ENCODE measurements around the gene FAXDC2.

Gene FAXDC2

GRCh38 chr5:154801083-154801482 lies 49.3 kb downstream of the FAXDC2 start:
- TF ChIP-seq CTCF (IDR thresholded peaks at IDR 0.05) = no peak
- no peak overlapping the region for H3K27ac ChIP-seq
- H3K9me3 ChIP-seq = no peaks in the 10 kb centered on the region
- H3K36me3 ChIP-seq = peaks cover 93% of the 10 kb centered on the region
- no peaks in the 10 kb centered on the region for H3K27me3 ChIP-seq
- no peaks in the 10 kb centered on the region for H3K4me1 ChIP-seq (ENCODE audit: control insufficient read depth in 1 of 2, insufficient read depth in 1 of 2, low read depth in 1 of 2, low read length in 1 of 2)
- H3K4me3 ChIP-seq (ENCODE audit: low read depth in 1 of 2, low read length in 1 of 2) = no peak overlapping the region

GRCh38 chr5:154800582-154800981 lies 49.8 kb downstream of the FAXDC2 start:
- Histone ChIP-seq H3K27ac (no peak overlapping the region), H3K27me3 (no peaks in the 10 kb centered on the region), H3K4me1 (ENCODE audit: control insufficient read depth in 1 of 2, insufficient read depth in 1 of 2, low read depth in 1 of 2, low read length in 1 of 2) (no peaks in the 10 kb centered on the region), H3K36me3 (peaks cover 88% of the 10 kb centered on the region), H3K4me3 (ENCODE audit: low read depth in 1 of 2, low read length in 1 of 2) (no peak overlapping the region), H3K9me3 (no peaks in the 10 kb centered on the region)
- no peak for TF ChIP-seq CTCF (IDR thresholded peaks at IDR 0.05)

DNA sequence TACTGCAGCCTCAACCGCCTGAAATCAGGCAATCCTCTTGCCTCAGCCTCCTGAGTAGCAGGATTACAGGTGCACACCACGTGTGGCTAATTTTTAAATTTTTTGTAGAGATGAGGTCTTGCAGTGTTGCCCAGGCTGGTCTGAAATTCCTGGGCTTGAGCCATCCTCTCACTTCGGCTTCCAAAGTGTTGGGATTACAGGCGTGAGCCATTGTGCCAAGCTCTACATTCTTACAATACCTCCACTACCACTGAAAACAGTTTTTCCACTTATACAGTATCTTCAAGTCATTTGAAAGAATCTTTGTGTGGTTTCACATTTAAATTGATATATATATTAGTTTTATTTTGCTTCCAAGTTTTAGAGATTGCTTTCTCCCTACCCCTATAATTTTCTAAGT lies 52.6 kb downstream of the FAXDC2 start:
- Histone ChIP-seq H3K27ac (no peak overlapping the region), H3K4me1 (ENCODE audit: control insufficient read depth in 1 of 2, insufficient read depth in 1 of 2, low read depth in 1 of 2, low read length in 1 of 2) (peaks cover 0 to 4% of the 10 kb centered on the region in 2 experiments), H3K9me3 (no peaks in the 10 kb centered on the region), H3K27me3 (no peaks in the 10 kb centered on the region), H3K4me3 (ENCODE audit: low read depth in 1 of 2, low read length in 1 of 2) (no peak overlapping the region), H3K36me3 (peaks cover 86% of the 10 kb centered on the region)
- no peak for TF ChIP-seq CTCF (IDR thresholded peaks at IDR 0.05)

DNA sequence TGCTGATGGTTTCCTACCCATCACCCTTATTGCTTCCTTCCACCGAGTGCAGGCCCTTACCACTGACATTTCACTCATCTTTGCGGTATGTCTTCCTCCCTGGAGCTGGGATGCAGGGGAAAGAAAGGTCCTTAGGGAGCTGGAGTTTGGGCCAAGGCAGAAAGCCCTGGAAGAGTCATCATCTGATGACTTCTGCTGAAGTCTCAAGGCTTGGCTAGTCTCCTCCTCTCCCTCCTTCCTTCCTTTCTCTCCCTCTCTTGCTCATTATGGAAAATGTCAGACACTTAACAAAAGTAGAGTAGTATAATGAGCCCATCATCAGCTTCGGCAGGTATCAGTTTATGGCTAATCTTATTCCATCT lies 55.2 kb downstream of the FAXDC2 start:
- no peak for TF ChIP-seq CTCF (IDR thresholded peaks at IDR 0.05)
- peaks cover 0 to 10% of the 10 kb centered on the region in 2 experiments for H3K4me1 ChIP-seq (ENCODE audit: control insufficient read depth in 1 of 2, insufficient read depth in 1 of 2, low read depth in 1 of 2, low read length in 1 of 2)
- H3K9me3 ChIP-seq = no peaks in the 10 kb centered on the region
- H3K27me3 ChIP-seq = no peaks in the 10 kb centered on the region
- H3K36me3 ChIP-seq = peaks cover 82% of the 10 kb centered on the region
- no peak overlapping the region for H3K27ac ChIP-seq
- H3K4me3 ChIP-seq (ENCODE audit: low read depth in 1 of 2, low read length in 1 of 2) = no peak overlapping the region

GRCh38 chr5:154794525-154795234 lies 55.7 kb downstream of the FAXDC2 start:
- H3K27ac ChIP-seq = no peak overlapping the region
- no peak overlapping the region for H3K4me3 ChIP-seq (ENCODE audit: low read depth in 1 of 2, low read length in 1 of 2)
- H3K27me3 ChIP-seq = no peaks in the 10 kb centered on the region
- TF ChIP-seq CTCF (IDR thresholded peaks at IDR 0.05) = no peak
- H3K36me3 ChIP-seq = peaks cover 80% of the 10 kb centered on the region
- no peaks in the 10 kb centered on the region for H3K9me3 ChIP-seq
- H3K4me1 ChIP-seq (ENCODE audit: control insufficient read depth in 1 of 2, insufficient read depth in 1 of 2, low read depth in 1 of 2, low read length in 1 of 2) = peaks cover 0 to 10% of the 10 kb centered on the region in 2 experiments

Measured in neutrophil (primary cell).